HG03520 (cell line): ENCODE measurements around the gene CLDN5.

Source experiments
- ATAC-seq: cut with Tn5 transposase; IDR thresholded peaks from one replicate; pipeline ENCODE4 v1.9.1; 2021; ENCODE audit warnings: mild to moderate bottlenecking, moderate library complexity; ENCODE audit not compliant: unreplicated experiment

Gene CLDN5

GRCh38 chr22:19488285-19488684 lies 35.9 kb downstream of the CLDN5 start:
- ATAC-seq: no peak

- ATAC-seq: no peak
Measured at GRCh38 chr22:19483481-19484244, 40.5 kb downstream of the CLDN5 start.

- no peak for ATAC-seq
Measured at GRCh38 chr22:19482297-19482696, 41.9 kb downstream of the CLDN5 start.

- no peak for ATAC-seq
Measured at GRCh38 chr22:19480789-19481188, 43.4 kb downstream of the CLDN5 start.

- no peak for ATAC-seq
Measured at GRCh38 chr22:19480173-19480568, 44.0 kb downstream of the CLDN5 start.

GRCh38 chr22:19479355-19480172 lies 44.6 kb downstream of the CLDN5 start, which contains the start of gene CDC45:
Gene CDC45 (plus strand): TSS chr22:19479920. CDS start chr22:19479969, 49 bp downstream.
- peak; percentile 69 for ATAC-seq

- ATAC-seq: peak; percentile 42
Measured at GRCh38 chr22:19478901-19479354, 45.3 kb downstream of the CLDN5 start, which contains the start of gene UFD1. Gene UFD1 (minus strand): TSS chr22:19479193. CDS start chr22:19479085, 108 bp downstream.

- ATAC-seq: no peak
Measured at GRCh38 chr22:19478045-19478900, 45.9 kb downstream of the CLDN5 start.

- no peak for ATAC-seq
Measured at GRCh38 chr22:19477321-19478044, 46.7 kb downstream of the CLDN5 start.

GRCh38 chr22:19476023-19476422 lies 48.2 kb downstream of the CLDN5 start:
- ATAC-seq: no peak

GRCh38 chr22:19473578-19473977 lies 50.6 kb downstream of the CLDN5 start:
- no peak for ATAC-seq
